Endothelial cell of umbilical vein (primary cell): ENCODE measurements around the gene HCRT. TPM values are rescaled to one million over a fixed set of nuclear protein-coding genes. Genes with fewer than 3 reads are reported as not detected.

ENCODE experiments used
- BruUV-seq: library from RNA; stranded (reverse); fragments of 400-500 nt; replicated peaks from 2 replicates; lab custom pipeline; 2021; lab: Mats Ljungman, UMichigan
- CTCF ChIA-PET: fragments of 300-600, 350-600 bp; sonication (Branson Sonifier 250); formaldehyde crosslinking; loops from one replicate; lab custom pipeline; 2021; ENCODE audit warnings: antibody characterized with exemption, inconsistent platforms; lab: Charles Lee
- POLR2A ChIA-PET: fragments of 300-600, 350-600 bp; sonication (Branson Sonifier 250); formaldehyde crosslinking; loops from one replicate; lab custom pipeline; 2021; ENCODE audit warnings: antibody characterized with exemption, inconsistent platforms; lab: Charles Lee
- DNase-seq: peaks from one replicate; pipeline ENCODE4 v3.0.0-alpha.2; 2011; ENCODE audit warnings: low read depth, low spot score
- FAIRE-seq: peaks from 2 replicates; lab custom pipeline; 2011; peaks lifted over from hg19 to GRCh38; lab: Jason Lieb, UNC
- H2AFZ ChIP-seq: 2 replicates; pipeline ENCODE4 v1.6.0; 2012; ENCODE audit warnings: low read depth, low read length, control low read depth, inconsistent platforms
- H3K27ac ChIP-seq: 2 replicates; pipeline ENCODE4 v1.5.1; 2011; ENCODE audit warnings: low read depth, mild to moderate bottlenecking, control low read depth, low read length, moderate library complexity; ENCODE audit not compliant: insufficient read depth
- H3K27me3 ChIP-seq, 2 experiments: 2 replicates each; pipeline versions ENCODE4 v1.6.0 to v1.6.1; 2011; ENCODE audit warnings: low read length in 2 of 2, mixed read lengths in 1 of 2; ENCODE audit not compliant: control insufficient read depth in 2 of 2, insufficient read depth in 2 of 2
- H3K36me3 ChIP-seq, 2 experiments: 2 replicates in 1 of 2; 3 replicates in 1 of 2; pipeline ENCODE4 v1.5.1; 2011; ENCODE audit warnings: low read length in 2 of 2, mild to moderate bottlenecking in 1 of 2, moderate library complexity in 1 of 2; ENCODE audit not compliant: control insufficient read depth in 2 of 2, insufficient read depth in 2 of 2; ENCODE audit errors: extremely low read depth in 1 of 2
- H3K4me1 ChIP-seq: 3 replicates; pipeline ENCODE4 v1.5.1; 2011; ENCODE audit warnings: mild to moderate bottlenecking, low read length; ENCODE audit not compliant: control insufficient read depth, insufficient read depth; ENCODE audit errors: extremely low read depth
- H3K4me2 ChIP-seq: 2 replicates; pipeline ENCODE4 v1.6.1; 2011; ENCODE audit warnings: low read length, control low read depth, mixed read lengths; ENCODE audit not compliant: insufficient read depth
- H3K4me3 ChIP-seq, 3 experiments: fragments of 200-600 bp in 1 of 3; sonication (generic), shearing (Covaris generic) in 1 of 3; replicated peaks in 1 of 3; 2 replicates each; pipeline ENCODE4 v1.5.1; 2011 to 2016; ENCODE audit warnings: control low read depth in 3 of 3, low read length in 3 of 3, mild to moderate bottlenecking in 2 of 3, inconsistent platforms in 1 of 3, low read depth in 1 of 3, moderate library complexity in 1 of 3; ENCODE audit not compliant: insufficient read depth in 1 of 3
- H3K79me2 ChIP-seq: 2 replicates; pipeline ENCODE4 v1.6.0; 2012; ENCODE audit warnings: low read length, inconsistent platforms; ENCODE audit not compliant: control insufficient read depth, insufficient read depth
- H3K9ac ChIP-seq: replicated peaks from 2 replicates; pipeline ENCODE3; 2011; ENCODE audit warnings: low read length, control low read depth; ENCODE audit not compliant: insufficient read depth; ENCODE audit errors: extremely low read depth
- H3K9me1 ChIP-seq: replicated peaks from 3 replicates; pipeline ENCODE4 v1.6.0; 2011; ENCODE audit warnings: mild to moderate bottlenecking, low read length; ENCODE audit not compliant: control insufficient read depth, insufficient read depth; ENCODE audit errors: extremely low read depth
- H3K9me3 ChIP-seq: replicated peaks from 2 replicates; pipeline ENCODE4 v1.5.1; 2012; ENCODE audit warnings: low read length, inconsistent platforms; ENCODE audit not compliant: control insufficient read depth, insufficient read depth
- H4K20me1 ChIP-seq: replicated peaks from 2 replicates; pipeline ENCODE3; 2011; ENCODE audit warnings: mild to moderate bottlenecking, low read length; ENCODE audit not compliant: control insufficient read depth, insufficient read depth; ENCODE audit errors: extremely low read depth
- CTCF ChIP-seq, 2 donors: IDR thresholded peaks; 1 replicate in 1 of 2; 2 replicates in 1 of 2; pipeline ENCODE4 v1.5.1; 2011; ENCODE audit warnings: low read length in 2 of 2, mild to moderate bottlenecking in 2 of 2, moderate library complexity in 2 of 2, control low read depth in 1 of 2, inconsistent platforms in 1 of 2, low read depth in 1 of 2; ENCODE audit not compliant: insufficient read depth in 1 of 2; ENCODE audit errors: extremely low read depth in 1 of 2
- FOS ChIP-seq: IDR thresholded peaks from 2 replicates; pipeline ENCODE4 v1.6.1; 2011; ENCODE audit warnings: mild to moderate bottlenecking, low read length, moderate library complexity, borderline replicate concordance; ENCODE audit not compliant: insufficient read depth
- JUN ChIP-seq: IDR thresholded peaks from 2 replicates; pipeline ENCODE4 v1.6.1; 2011; ENCODE audit warnings: borderline replicate concordance, low read depth; ENCODE audit not compliant: insufficient read length, insufficient read depth
- MAX ChIP-seq: IDR thresholded peaks from 2 replicates; pipeline ENCODE4 v1.6.1; 2011; ENCODE audit not compliant: insufficient read depth, insufficient read length
- MYC ChIP-seq: IDR thresholded peaks from one replicate; pipeline ENCODE4 v1.6.1; 2011; ENCODE audit warnings: mild to moderate bottlenecking, low read depth, low read length
- POLR2AphosphoS5 ChIP-seq: IDR thresholded peaks from 2 replicates; pipeline ENCODE4 v1.6.1; 2012; ENCODE audit warnings: low read depth, mild to moderate bottlenecking, control low read depth, low read length, moderate library complexity; ENCODE audit not compliant: insufficient read depth
- dilution Hi-C: fragments of 300-500 bp; cut with MboI; formaldehyde crosslinking; loops from one replicate; pipeline ENCODE4 v1.15.0; 2019; ENCODE audit warnings: low sequenced_read_pairs; ENCODE audit not compliant: extremely low pct_ligation_motif_present
- intact Hi-C: fragments of 100-400 bp; cut with micrococcal nuclease; formaldehyde crosslinking; loops from one replicate; pipeline ENCODE4 v1.10.0; 2022
- polyA plus RNA-seq, 4 experiments: library from polyadenylated mRNA; depleted of rRNA in 3 of 4; stranded (reverse) in 3 of 4; unstranded in 1 of 4; fragments of >200 nt; gene quantifications; 2 replicates each; pipeline versions ENCODE4 v1.2.1 to v1.2.3, GENCODE V29; 2011 to 2012; ENCODE audit warnings: missing spikeins in 1 of 4
- total RNA-seq: library from RNA; stranded (reverse); gene quantifications from 2 replicates; pipeline ENCODE4 v1.2.3, GENCODE V29; 2021

HCRT gene
- total and polyA plus RNA-seq, 2 donors (not counting 3 experiments of a cell fraction or from before 2014, with no cell fraction given), result not detected

GRCh38 chr17:42190491-42191274 is 5.4 kb upstream of the HCRT start:
- DNase-seq, result no peak
- Histone ChIP-seq H3K9me3 (no peaks in the 10 kb centered on the region), H3K4me1 (no peaks in the 10 kb centered on the region), H3K4me3 (no peak overlapping the region), H2AFZ (no peak overlapping the region), H3K9me1 (no peaks in the 10 kb centered on the region), H3K36me3 (no peaks in the 10 kb centered on the region), H3K79me2 (no peaks in the 10 kb centered on the region), H3K27me3 (no peaks in the 10 kb centered on the region), H3K4me2 (no peak overlapping the region), H3K27ac (no peak overlapping the region), H3K9ac (no peak overlapping the region), H4K20me1 (no peaks in the 10 kb centered on the region)
- BruUV-seq, result no TSS peak
- no peak for TF ChIP-seq MAX
- TF ChIP-seq MYC, result no peak
- dilution Hi-C loops, result no loop called here
- FAIRE-seq, result no peak
- ChIA-PET POLR2A (no interaction called here), CTCF (interaction anchor here (0.8 to 1.4 kb wide), 2 partner anchors 14 to 31 kb away, joined by 3 to 4 read pairs; no protein-coding TSS in a partner anchor)
- intact Hi-C loops, result no loop called here

GRCh38 chr17:42189651-42189965 is 4.4 kb upstream of the HCRT start:
- no peak overlapping the region for H3K9ac ChIP-seq
- no peaks in the 10 kb centered on the region for H3K79me2 ChIP-seq
- DNase-seq (no peak), FAIRE-seq (no peak)
- no peak overlapping the region for H3K27ac ChIP-seq
- TF ChIP-seq MYC (no peak), FOS (no peak), CTCF (IDR thresholded peaks at IDR 0.05; ENCODE audit: extremely low read depth in 1 of 2, insufficient read depth in 1 of 2, low read depth in 1 of 2, low read length in 2 of 2) (no peak), JUN (no peak), POLR2AphosphoS5 (no peak)
- no TSS peak for BruUV-seq
- no peaks in the 10 kb centered on the region for H4K20me1 ChIP-seq
- no peaks in the 10 kb centered on the region for H3K9me3 ChIP-seq
- no peaks in the 10 kb centered on the region for H3K9me1 ChIP-seq
- intact Hi-C loops, result no loop called here
- no peaks in the 10 kb centered on the region for H3K27me3 ChIP-seq
- CTCF ChIA-PET, result no interaction called here
- H2AFZ ChIP-seq, result no peak overlapping the region
- POLR2A ChIA-PET, result no interaction called here
- H3K36me3 ChIP-seq, result no peaks in the 10 kb centered on the region
- H3K4me2 ChIP-seq, result no peak overlapping the region
- H3K4me3 ChIP-seq, result no peak overlapping the region
- dilution Hi-C loops, result no loop called here
- H3K4me1 ChIP-seq, result no peaks in the 10 kb centered on the region
